Nephron (organoid): ENCODE data around the gene FOXJ1.

Experiments used
- H3K27ac Mint-ChIP-seq, 3 experiments: 2 replicates each; pipeline ENCODE4 v1.8.0; 2020; ENCODE audit warnings: mixed read lengths in 3 of 3, mild to moderate bottlenecking in 2 of 3, moderate library complexity in 1 of 3
- H3K27me3 Mint-ChIP-seq: 2 replicates; pipeline ENCODE4 v1.8.0; 2021; ENCODE audit warnings: low read depth, mild to moderate bottlenecking, moderate library complexity, mixed read lengths
- H3K36me3 Mint-ChIP-seq: 2 replicates; pipeline ENCODE4 v1.8.0; 2020; ENCODE audit warnings: low read depth, mixed read lengths
- H3K4me1 Mint-ChIP-seq: 2 replicates; pipeline ENCODE4 v1.8.0; 2020; ENCODE audit warnings: mixed read lengths
- H3K4me3 Mint-ChIP-seq, 3 experiments: 2 replicates each; pipeline ENCODE4 v1.8.0; 2020; ENCODE audit warnings: mild to moderate bottlenecking in 3 of 3, mixed read lengths in 3 of 3, moderate library complexity in 2 of 3
- H3K9me3 Mint-ChIP-seq: 2 replicates; pipeline ENCODE4 v1.8.0; 2020; ENCODE audit warnings: mixed read lengths
- CTCF ChIP-seq, 3 experiments: fragments of 200-600 bp; sonication (generic); IDR thresholded peaks; one replicate each; pipeline ENCODE4 v1.5.0; 2021; ENCODE audit warnings: antibody characterized with exemption in 3 of 3; ENCODE audit not compliant: unreplicated experiment in 3 of 3

Gene FOXJ1

GRCh38 chr17:76163919-76164318 is 22.9 kb upstream of the FOXJ1 start:
- Mint-ChIP-seq H3K36me3 (peaks cover 27% of the 10 kb centered on the region), H3K27me3 (no peaks in the 10 kb centered on the region), H3K9me3 (no peaks in the 10 kb centered on the region), H3K4me1 (peaks cover 8% of the 10 kb centered on the region), H3K4me3 (no peak overlapping the region), H3K27ac (peak overlapping the region; percentile 8 to 70 (median 53))
- TF ChIP-seq CTCF (IDR thresholded peaks at IDR 0.05; ENCODE audit: unreplicated experiment in 3 of 3) = no peak

- H3K36me3 Mint-ChIP-seq = peaks cover 27% of the 10 kb centered on the region
- TF ChIP-seq CTCF (IDR thresholded peaks at IDR 0.05; ENCODE audit: unreplicated experiment in 3 of 3) = no peak
- no peaks in the 10 kb centered on the region for H3K9me3 Mint-ChIP-seq
- peak overlapping the region; percentile 90 to 98 (median 95) for H3K27ac Mint-ChIP-seq
- H3K4me1 Mint-ChIP-seq = peaks cover 8% of the 10 kb centered on the region
- H3K27me3 Mint-ChIP-seq = no peaks in the 10 kb centered on the region
- H3K4me3 Mint-ChIP-seq = no peak overlapping the region
Observed at GRCh38 chr17:76161619-76162266, 20.7 kb upstream of the FOXJ1 start.

- Mint-ChIP-seq H3K27me3 (no peaks in the 10 kb centered on the region), H3K4me1 (peaks cover 8% of the 10 kb centered on the region), H3K4me3 (no peak overlapping the region), H3K9me3 (no peaks in the 10 kb centered on the region), H3K27ac (peak overlapping the region; percentile 90 to 98 (median 95)), H3K36me3 (peaks cover 27% of the 10 kb centered on the region)
- no peak for TF ChIP-seq CTCF (IDR thresholded peaks at IDR 0.05; ENCODE audit: unreplicated experiment in 3 of 3)
Observed at GRCh38 chr17:76160896-76161528, 20.0 kb upstream of the FOXJ1 start.

- H3K36me3 Mint-ChIP-seq = peaks cover 19% of the 10 kb centered on the region
- peak overlapping the region in 2 of 3 experiments; percentile 38 to 70 for H3K27ac Mint-ChIP-seq
- H3K4me3 Mint-ChIP-seq = no peak overlapping the region
- no peak for TF ChIP-seq CTCF (IDR thresholded peaks at IDR 0.05; ENCODE audit: unreplicated experiment in 3 of 3)
- no peaks in the 10 kb centered on the region for H3K9me3 Mint-ChIP-seq
- no peaks in the 10 kb centered on the region for H3K27me3 Mint-ChIP-seq
- H3K4me1 Mint-ChIP-seq = no peaks in the 10 kb centered on the region
Observed at GRCh38 chr17:76159157-76159556, 18.1 kb upstream of the FOXJ1 start.

GRCh38 chr17:76157759-76158158 is 16.7 kb upstream of the FOXJ1 start:
- Mint-ChIP-seq H3K27ac (peak overlapping the region in 1 of 3 experiments; percentile 12), H3K4me3 (no peak overlapping the region), H3K9me3 (no peaks in the 10 kb centered on the region), H3K4me1 (peaks cover 8% of the 10 kb centered on the region), H3K36me3 (peaks cover 23% of the 10 kb centered on the region), H3K27me3 (no peaks in the 10 kb centered on the region)
- no peak for TF ChIP-seq CTCF (IDR thresholded peaks at IDR 0.05; ENCODE audit: unreplicated experiment in 3 of 3)

GRCh38 chr17:76156662-76156991 is 15.6 kb upstream of the FOXJ1 start:
- H3K36me3 Mint-ChIP-seq = peaks cover 21% of the 10 kb centered on the region
- no peak for TF ChIP-seq CTCF (IDR thresholded peaks at IDR 0.05; ENCODE audit: unreplicated experiment in 3 of 3)
- no peak overlapping the region for H3K4me3 Mint-ChIP-seq
- H3K27me3 Mint-ChIP-seq = no peaks in the 10 kb centered on the region
- peaks cover 8% of the 10 kb centered on the region for H3K4me1 Mint-ChIP-seq
- no peaks in the 10 kb centered on the region for H3K9me3 Mint-ChIP-seq
- H3K27ac Mint-ChIP-seq = peak overlapping the region in 1 of 3 experiments; percentile 46
